Stimulated activated naive CD4-positive, alpha-beta T cell (primary cell): ENCODE data around the gene GNB1.
"Not testable (repeated sequence)": the region's sequence is repeated elsewhere in the genome, so short reads cannot be mapped to it uniquely, and the experiment has no call there.

Experiments
- DNase-seq, 6 experiments: peaks; one replicate each; lab custom pipeline; 2025; lab: John Stamatoyannopoulos, UW

Gene GNB1

GRCh38 chr1:1745651-1746565 lies 145.0 kb downstream of the GNB1 start:
- peak; percentile 74 to 95 (median 90) for DNase-seq

- DNase-seq, result not testable (repeated sequence)
Measured at GRCh38 chr1:1742529-1742928, 148.4 kb downstream of the GNB1 start.

GRCh38 chr1:1741013-1741412 lies 149.9 kb downstream of the GNB1 start:
- DNase-seq, result not testable (repeated sequence)

GRCh38 chr1:1738799-1739337 lies 152.0 kb downstream of the GNB1 start:
- DNase-seq, result not testable (repeated sequence)

GRCh38 chr1:1737675-1738590 lies 153.0 kb downstream of the GNB1 start:
- DNase-seq, result not testable (repeated sequence)
